Effector CD8-positive, alpha-beta T cell (primary cell): ENCODE data around the gene AADAT.

Source experiments
- DNase-seq: peaks from one replicate; lab custom pipeline; 2025; lab: John Stamatoyannopoulos, UW

Gene AADAT

GRCh38 chr4:170033999-170034398 lies 55.8 kb downstream of the AADAT start:
- DNase-seq, result no peak

DNA sequence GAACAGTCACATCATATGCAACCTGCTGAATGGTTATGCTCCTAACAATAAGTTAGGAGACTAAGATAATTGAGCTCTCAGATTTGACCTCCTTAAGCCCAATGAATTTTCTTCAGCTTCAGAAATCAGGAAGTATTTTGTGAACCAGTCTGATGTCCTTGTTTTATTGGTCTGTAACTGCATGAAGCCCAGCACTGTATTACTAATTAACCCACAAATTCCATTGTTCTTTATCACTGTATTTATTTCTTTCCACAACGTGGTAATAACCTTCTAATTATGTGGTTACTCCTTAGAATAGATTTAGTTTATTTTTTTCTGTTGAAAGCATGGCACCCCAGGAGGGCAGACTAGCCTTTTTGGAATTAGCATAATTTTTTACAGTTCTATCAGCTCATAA lies 59.6 kb downstream of the AADAT start:
- DNase-seq, result no peak

- DNase-seq, result peak; percentile 81
These were observed 62.5 kb downstream of the AADAT start for GRCh38 chr4:170027181-170027829.

DNA sequence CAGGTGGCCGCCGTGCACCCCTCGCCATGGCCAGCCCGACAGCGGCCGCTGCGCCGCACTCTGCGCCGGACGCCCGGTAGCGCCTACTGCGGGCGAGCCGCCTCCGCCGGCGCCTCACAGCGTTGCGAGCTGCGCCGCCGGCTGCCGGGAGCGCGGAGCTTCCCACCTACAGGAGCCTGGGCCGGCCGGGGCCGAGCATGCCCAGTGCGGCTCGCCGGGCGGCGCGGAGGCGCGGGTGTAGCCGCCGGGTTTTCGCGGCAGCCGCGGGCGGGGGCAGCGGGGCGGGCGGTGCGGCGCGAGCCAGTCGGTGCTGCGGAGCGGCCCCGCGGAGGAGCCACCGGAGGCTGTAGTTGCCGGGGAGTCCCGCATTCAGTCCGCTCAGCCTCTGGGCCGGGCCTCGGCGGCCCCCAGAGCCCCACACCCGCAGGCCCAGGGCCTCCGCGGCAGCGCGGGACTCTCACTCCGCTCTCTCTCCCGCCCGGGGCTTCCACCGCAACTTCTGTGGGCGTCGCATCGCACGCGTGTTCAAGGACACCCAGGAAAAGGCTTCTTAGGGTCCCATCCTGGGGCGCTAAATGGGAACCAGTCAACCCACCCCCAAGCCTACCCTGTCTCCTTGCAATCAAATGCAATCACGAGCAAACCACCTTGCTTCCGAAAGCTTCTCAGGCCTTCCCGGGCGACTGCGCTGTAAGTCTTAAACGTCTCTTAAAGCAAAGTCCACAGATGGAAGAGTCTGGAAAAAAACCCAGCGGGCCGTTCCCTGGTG lies 63.3 kb downstream of the AADAT start, which contains the start of gene MFAP3L:
Gene MFAP3L (minus strand): TSS at position 143 of the 769 bp plus-strand sequence. CDS start 20,518 bp downstream, outside the sequence.
- DNase-seq, result peak; percentile 67

- no peak for DNase-seq
These were observed 64.1 kb downstream of the AADAT start for GRCh38 chr4:170025523-170026252.

GRCh38 chr4:170022211-170022610 lies 67.5 kb downstream of the AADAT start:
- no peak for DNase-seq

DNA sequence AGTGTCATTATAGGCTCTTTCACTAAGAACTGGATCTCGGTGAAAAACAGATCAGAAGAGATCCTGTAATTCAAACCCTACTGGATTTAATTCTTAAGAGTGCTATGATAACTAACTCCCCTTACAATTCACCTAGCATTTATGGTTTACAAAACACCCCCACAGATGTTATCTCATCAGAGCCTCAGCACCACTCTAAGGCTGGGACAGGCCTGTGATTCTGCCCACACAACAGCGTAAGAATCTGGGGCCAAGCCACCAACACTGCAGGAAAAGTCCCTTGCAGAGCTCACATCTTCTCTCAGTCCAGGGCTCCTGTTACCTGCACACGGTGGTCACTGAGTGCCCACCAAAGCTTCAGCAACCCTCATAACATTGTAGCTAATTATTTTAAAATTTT lies 72.5 kb downstream of the AADAT start:
- no peak for DNase-seq

DNA sequence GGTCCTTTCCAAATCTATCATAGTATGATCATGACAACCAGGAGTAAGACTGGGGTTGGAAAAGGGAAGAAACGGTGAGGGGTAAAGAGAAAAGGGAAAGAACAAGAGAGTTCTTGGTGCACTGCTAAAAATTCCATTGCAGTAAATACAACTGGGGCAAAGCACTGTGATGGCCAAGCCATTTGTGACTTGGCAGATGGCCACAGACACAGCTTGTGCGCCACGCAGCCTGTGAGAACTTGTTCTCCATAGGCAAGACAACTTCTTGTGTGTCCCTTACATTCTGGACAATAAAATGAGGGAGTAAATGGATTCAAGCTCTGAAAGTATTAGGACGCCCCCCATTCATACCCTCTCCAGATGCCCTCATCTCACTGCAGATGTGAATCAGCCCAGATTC lies 74.5 kb downstream of the AADAT start:
- no peak for DNase-seq

GRCh38 chr4:170014359-170015011 lies 75.3 kb downstream of the AADAT start:
- no peak for DNase-seq

GRCh38 chr4:170012629-170012958 lies 77.2 kb downstream of the AADAT start:
- DNase-seq, result no peak

DNA sequence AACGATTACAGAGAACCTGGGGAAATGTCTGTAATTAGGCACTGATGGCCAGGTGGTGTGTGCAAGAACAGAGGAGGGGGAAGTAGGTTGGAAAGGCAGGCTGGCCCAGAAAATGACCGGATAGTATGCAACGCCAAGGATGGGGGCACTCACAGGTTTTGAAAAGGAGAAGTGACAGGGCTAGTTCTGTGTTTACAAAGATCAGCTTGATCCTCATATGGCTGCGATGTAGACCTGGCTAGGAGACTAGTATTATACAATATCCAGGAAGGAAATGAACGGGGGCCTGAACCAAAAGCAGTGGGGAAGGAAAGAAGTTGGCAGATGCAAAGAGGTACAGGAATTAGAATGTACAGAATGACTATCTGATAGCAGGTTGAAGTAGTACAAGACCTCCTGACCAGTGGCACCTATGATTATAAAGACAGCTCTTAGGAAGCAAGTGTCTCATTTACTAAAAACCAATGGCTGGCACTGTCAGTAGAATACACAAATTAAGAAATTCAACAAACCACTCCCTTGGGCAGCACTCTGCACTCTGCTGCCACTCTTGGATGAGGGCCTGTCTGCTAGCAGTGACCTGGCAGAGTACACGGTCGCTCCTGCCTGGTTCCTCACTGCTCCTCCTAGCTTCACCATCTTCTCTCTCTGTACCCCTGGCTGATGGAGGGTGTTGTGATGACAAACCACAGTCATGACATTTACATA lies 77.7 kb downstream of the AADAT start:
- no peak for DNase-seq
